GM12878 (cell line): ENCODE measurements around the gene CDK15. TPM values are rescaled to one million over a fixed set of nuclear protein-coding genes. Genes with fewer than 3 reads are reported as not detected.

ENCODE experiments used
- ATAC-seq: fragments of 200-7000 bp; cut with Tn5 transposase; 3 replicates; pipeline ENCODE4 v1.9.1; 2020; ENCODE audit warnings: mild to moderate bottlenecking, moderate library complexity
- BruUV-seq: library from RNA; stranded (reverse); fragments of 400-500 nt; replicated peaks from 2 replicates; lab custom pipeline; 2021; lab: Mats Ljungman, UMichigan
- CTCF ChIA-PET: fragments of 300-600 bp; sonication (Branson Sonifier 250); formaldehyde crosslinking; extraction: SDS; loops from one replicate; lab custom pipeline; 2021; ENCODE audit warnings: inconsistent platforms; lab: Yijun Ruan, JAX
- POLR2A ChIA-PET: fragments of 350-600 bp; formaldehyde crosslinking; extraction: SDS; loops from one replicate; lab custom pipeline; 2021; ENCODE audit warnings: inconsistent platforms; lab: Charles Lee
- RAD21 ChIA-PET: fragments of 300-600 bp; sonication (Branson Sonifier 250); formaldehyde crosslinking; loops from one replicate; lab custom pipeline; 2023; ENCODE audit warnings: antibody characterized with exemption; ENCODE audit not compliant: unreplicated experiment; lab: Charles Lee
- SMC1A ChIA-PET: fragments of 300-600 bp; sonication (Branson Sonifier 250); formaldehyde crosslinking; loops from one replicate; lab custom pipeline; 2023; ENCODE audit not compliant: unreplicated experiment, uncharacterized antibody; lab: Charles Lee
- DNase-seq: peaks from one replicate; pipeline ENCODE4 v3.0.0-alpha.2; 2011; ENCODE audit warnings: low read depth, low spot score
- FAIRE-seq: peaks from 3 replicates; lab custom pipeline; 2011; peaks lifted over from hg19 to GRCh38; lab: Jason Lieb, UNC
- H2AFZ ChIP-seq: 2 replicates; pipeline ENCODE4 v1.6.0; 2011; ENCODE audit warnings: low read depth, low read length, control low read depth; ENCODE audit not compliant: control insufficient read depth
- H3K27ac ChIP-seq: 2 replicates; pipeline ENCODE4 v1.5.1; 2011; ENCODE audit warnings: control low read depth; ENCODE audit not compliant: control insufficient read depth, insufficient read depth
- H3K27me3 ChIP-seq, 2 experiments: replicated peaks in 1 of 2; 2 replicates each; pipeline versions ENCODE4 v1.6.0 to v1.6.1; 2011; ENCODE audit warnings: low read length in 1 of 2; ENCODE audit not compliant: control insufficient read depth in 2 of 2, insufficient read depth in 2 of 2
- H3K36me3 ChIP-seq, 2 experiments: 2 replicates each; pipeline ENCODE4 v1.5.1; 2011; ENCODE audit warnings: low read length in 1 of 2; ENCODE audit not compliant: control insufficient read depth in 2 of 2, insufficient read depth in 2 of 2
- H3K4me1 ChIP-seq: 2 replicates; pipeline ENCODE4 v1.6.1; 2011; ENCODE audit warnings: mild to moderate bottlenecking, low read length, moderate library complexity, mixed read lengths; ENCODE audit not compliant: control insufficient read depth, insufficient read depth
- H3K4me2 ChIP-seq: 2 replicates; pipeline ENCODE4 v1.6.0; 2011; ENCODE audit warnings: control low read depth; ENCODE audit not compliant: control insufficient read depth, insufficient read depth
- H3K4me3 ChIP-seq: fragments of 200-600 bp; sonication (generic); 2 replicates; pipeline ENCODE4 v1.5.1; 2016
- H3K79me2 ChIP-seq: 2 replicates; pipeline ENCODE4 v1.6.0; 2011; ENCODE audit warnings: low read length; ENCODE audit not compliant: control insufficient read depth, insufficient read depth
- H3K9ac ChIP-seq: 2 replicates; pipeline ENCODE4 v1.8.0; 2011; ENCODE audit warnings: low read length, control low read depth, mixed read lengths; ENCODE audit not compliant: control insufficient read depth, insufficient read depth
- H3K9me3 ChIP-seq: replicated peaks from 3 replicates; pipeline ENCODE4 v1.5.1; 2011; ENCODE audit warnings: mild to moderate bottlenecking, low read length; ENCODE audit not compliant: control insufficient read depth, insufficient read depth
- H4K20me1 ChIP-seq: 2 replicates; pipeline ENCODE4 v1.6.0; 2011; ENCODE audit not compliant: control insufficient read depth, insufficient read depth
- HDAC6 ChIP-seq: fragments of 200-600 bp; sonication (generic); IDR thresholded peaks from one replicate; pipeline ENCODE4 v1.8.0; 2017; ENCODE audit warnings: antibody characterized with exemption; ENCODE audit not compliant: unreplicated experiment
- KDM1A ChIP-seq: fragments of 200-600 bp; sonication (generic); IDR thresholded peaks from 2 replicates; pipeline ENCODE4 v1.6.1; 2016; ENCODE audit warnings: borderline replicate concordance
- NR2C1 ChIP-seq: fragments of 450-650 bp; IDR thresholded peaks from 2 replicates; pipeline ENCODE4 v1.6.1; 2017; ENCODE audit warnings: antibody characterized with exemption, mild to moderate bottlenecking, moderate library complexity
- RBBP5 ChIP-seq: fragments of 200-600 bp; sonication (generic); conservative IDR thresholded peaks from 2 replicates; pipeline ENCODE4 v1.6.1; 2016
- ZNF687 ChIP-seq: fragments of 450-650 bp; IDR thresholded peaks from 2 replicates; pipeline ENCODE4 v1.6.1; 2017; ENCODE audit warnings: mild to moderate bottlenecking, moderate library complexity
- WGBS: methylation state at CpG from one replicate; pipeline ENCODE4 v1.1.6; 2016; ENCODE audit warnings: low lambda C conversion rate; ENCODE audit not compliant: insufficient replicate concordance, insufficient coverage; ENCODE audit errors: missing lambda C conversion rate; 5-methylcytosine and 5-hydroxymethylcytosine counted together
- in situ Hi-C: fragments of 300-500 bp; cut with MboI; formaldehyde crosslinking; loops from 9 replicates; pipeline ENCODE4 v1.14.3; 2018; ENCODE audit warnings: mixed read lengths
- intact Hi-C: fragments of 100-400 bp; cut with micrococcal nuclease; formaldehyde crosslinking; loops from one replicate; pipeline ENCODE4 v1.14.2; 2022; ENCODE audit not compliant: unreplicated experiment
- polyA plus RNA-seq, 11 experiments: library from polyadenylated mRNA; depleted of rRNA in 4 of 11; unstranded in 6 of 11; stranded (reverse) in 5 of 11; fragments of >200 nt; fragmentation: Nextera tagmentation in 4 of 11; fragmentation: Illumina TruSeq in 1 of 11; extraction: Ambion mirVana in 4 of 11; extraction: Trizol in 1 of 11; gene quantifications; 1 replicate in 1 of 11; 2 replicates in 10 of 11; pipeline versions ENCODE4 v1.2.1 to v1.2.3, GENCODE V29; 2011 to 2016; ENCODE audit warnings: inconsistent platforms in 2 of 11, missing spikeins in 2 of 11, low read depth in 1 of 11
- total RNA-seq, 4 experiments: library from RNA; depleted of rRNA in 3 of 4; stranded (reverse); fragments of >200 nt in 3 of 4; fragmentation: Illumina TruSeq in 1 of 4; extraction: Trizol in 1 of 4; gene quantifications; 2 replicates each; pipeline versions ENCODE4 v1.2.1 to v1.2.3, GENCODE V29; 2013 to 2021

The CDK15 gene
- total and polyA plus RNA-seq, 10 of the 15 experiments (the other 5 are each of a cell fraction or from before 2014, with no cell fraction given): 0.01 to 0.04 TPM; not detected in 8

GRCh38 chr2:201839727-201840126, 33.4 kb downstream of the CDK15 start:
- no peak overlapping the region for H3K9ac ChIP-seq
- H3K36me3 ChIP-seq: no peaks in the 10 kb centered on the region
- RAD21 ChIA-PET: no interaction called here
- DNase-seq (no peak), ATAC-seq (no peak), FAIRE-seq (no peak)
- TF ChIP-seq KDM1A (no peak), HDAC6 (no peak), NR2C1 (no peak), RBBP5 (no peak), ZNF687 (no peak)
- POLR2A ChIA-PET: no interaction called here
- H3K79me2 ChIP-seq: no peaks in the 10 kb centered on the region
- no peaks in the 10 kb centered on the region for H3K27me3 ChIP-seq
- H3K9me3 ChIP-seq: no peaks in the 10 kb centered on the region
- H3K4me1 ChIP-seq: no peaks in the 10 kb centered on the region
- CTCF ChIA-PET: no interaction called here
- SMC1A ChIA-PET: no interaction called here
- no TSS peak for BruUV-seq
- no peak overlapping the region for H3K4me2 ChIP-seq
- no peak overlapping the region for H3K27ac ChIP-seq
- no peaks in the 10 kb centered on the region for H4K20me1 ChIP-seq
- WGBS: 38% methylated on average over 4 of the region's 4 CpGs
- intact Hi-C loops: no loop called here
- H3K4me3 ChIP-seq: no peak overlapping the region
- in situ Hi-C loops: no loop called here
- H2AFZ ChIP-seq: no peak overlapping the region
